Stimulated activated effector memory CD8-positive, alpha-beta T cell treated with anti-CD3 and anti-CD28 coated beads, Interleukin-12 subunit alpha, Interleukin-12 subunit beta, amount 100 ng/mL, for 72 hours (primary cell): ENCODE measurements around the gene LRP1.

Source experiments
- ATAC-seq: fragments of 150-1000 bp; cut with Tn5 transposase; 2 replicates; pipeline ENCODE4 v1.10.0; 2021
- DNase-seq, 2 donors: peaks; one replicate each; pipeline ENCODE4 v3.0.0; 2021 to 2022; ENCODE audit warnings: low spot score in 2 of 2
- H3K27ac Mint-ChIP-seq: one replicate; pipeline ENCODE4 v1.8.0; 2022; ENCODE audit warnings: mild to moderate bottlenecking, mixed read lengths
- H3K36me3 Mint-ChIP-seq: one replicate; pipeline ENCODE4 v1.8.0; 2022; ENCODE audit warnings: mild to moderate bottlenecking, mixed read lengths
- H3K4me1 Mint-ChIP-seq: one replicate; pipeline ENCODE4 v1.8.0; 2022; ENCODE audit warnings: mixed read lengths
- H3K4me3 Mint-ChIP-seq: one replicate; pipeline ENCODE4 v1.8.0; 2022; ENCODE audit warnings: mild to moderate bottlenecking, mixed read lengths
- H3K9me3 Mint-ChIP-seq: one replicate; pipeline ENCODE4 v1.8.0; 2022; ENCODE audit warnings: mixed read lengths

LRP1 gene

DNA sequence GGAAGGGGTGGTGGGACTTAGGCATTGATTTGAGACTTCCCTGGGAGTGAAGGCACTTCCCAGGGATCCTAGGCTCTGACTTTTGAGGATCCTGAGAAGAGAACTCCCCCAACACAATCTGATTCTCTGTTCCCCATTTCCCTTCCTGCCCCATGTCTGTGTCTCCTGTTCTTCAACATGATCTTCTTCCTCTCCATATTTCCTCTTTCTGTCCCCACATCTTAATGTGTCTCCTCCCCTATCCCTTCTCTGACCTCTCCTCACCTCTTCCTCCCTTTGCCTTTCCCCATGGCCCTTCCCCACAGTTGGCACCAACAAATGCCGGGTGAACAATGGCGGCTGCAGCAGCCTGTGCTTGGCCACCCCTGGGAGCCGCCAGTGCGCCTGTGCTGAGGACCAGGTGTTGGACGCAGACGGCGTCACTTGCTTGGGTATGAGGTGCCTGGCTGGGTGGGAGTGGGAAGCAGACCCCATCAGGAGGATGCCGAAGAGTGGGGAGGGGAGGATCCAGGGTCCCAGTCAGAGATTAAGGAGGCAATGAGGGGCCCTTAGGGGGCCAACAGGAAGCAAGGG, 34.4 kb downstream of the LRP1 start:
- H3K9me3 Mint-ChIP-seq: no peaks in the 10 kb centered on the region
- no peak overlapping the region for H3K27ac Mint-ChIP-seq
- ATAC-seq (no peak), DNase-seq (no peak)
- H3K36me3 Mint-ChIP-seq: no peaks in the 10 kb centered on the region
- peaks cover 20% of the 10 kb centered on the region for H3K4me1 Mint-ChIP-seq
- H3K4me3 Mint-ChIP-seq: no peak overlapping the region

DNA sequence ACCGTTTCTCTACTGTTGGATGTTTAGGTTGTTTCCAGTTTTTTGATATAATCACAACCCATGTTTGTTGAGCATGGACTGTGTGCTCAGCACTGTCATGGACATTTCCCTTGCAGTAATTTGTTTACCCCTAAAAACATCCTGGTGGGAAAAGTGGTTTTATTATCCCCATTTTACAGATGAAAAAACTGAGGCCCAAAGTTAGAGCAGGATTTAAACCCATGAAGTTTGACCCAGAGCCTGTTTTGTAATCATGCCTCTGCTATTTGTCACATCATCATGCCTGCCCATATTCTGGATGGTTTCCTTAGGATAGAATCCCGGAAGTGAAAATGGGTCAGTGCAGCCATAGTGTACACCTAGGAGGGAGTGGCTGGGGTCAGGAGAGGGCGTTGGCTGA, 36.2 kb downstream of the LRP1 start:
- H3K9me3 Mint-ChIP-seq: no peaks in the 10 kb centered on the region
- no peaks in the 10 kb centered on the region for H3K36me3 Mint-ChIP-seq
- peaks cover 13% of the 10 kb centered on the region for H3K4me1 Mint-ChIP-seq
- DNase-seq (no peak), ATAC-seq (no peak)
- no peak overlapping the region for H3K4me3 Mint-ChIP-seq
- no peak overlapping the region for H3K27ac Mint-ChIP-seq

DNA sequence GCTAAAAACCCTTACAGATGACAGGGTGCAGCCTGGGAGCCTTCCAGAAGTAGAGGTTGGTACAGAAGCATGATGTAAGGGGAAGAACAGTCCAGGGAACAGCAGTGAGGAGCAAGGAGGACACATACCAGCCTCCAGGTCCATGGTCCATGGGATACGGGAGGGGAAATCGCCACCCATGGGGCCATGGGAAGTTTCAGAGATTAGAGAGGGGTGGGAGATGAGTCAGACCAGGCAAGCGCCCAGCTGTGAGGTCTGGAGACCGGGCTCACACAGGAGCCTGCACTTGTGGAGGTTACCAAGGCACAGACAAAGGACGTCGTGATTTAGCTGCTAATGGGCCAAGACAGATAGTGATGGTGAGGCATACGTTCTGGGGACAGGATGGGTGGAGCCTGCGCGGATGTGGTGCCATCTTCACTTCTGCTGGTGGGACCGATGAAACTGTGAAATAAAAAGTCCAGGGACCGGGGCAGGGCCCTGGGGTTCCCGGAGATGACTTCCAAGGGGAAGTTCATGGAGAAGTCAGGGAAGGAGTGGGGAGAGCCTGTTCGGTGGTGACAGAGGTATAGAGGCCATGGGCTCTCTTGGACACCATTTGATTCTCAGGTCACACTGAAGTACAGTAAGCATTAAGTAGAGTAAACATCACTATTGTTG, 36.8 kb downstream of the LRP1 start:
- Mint-ChIP-seq H3K9me3 (no peaks in the 10 kb centered on the region), H3K4me3 (no peak overlapping the region), H3K36me3 (no peaks in the 10 kb centered on the region), H3K4me1 (peaks cover 13% of the 10 kb centered on the region), H3K27ac (no peak overlapping the region)
- ATAC-seq (no peak), DNase-seq (no peak)

DNA sequence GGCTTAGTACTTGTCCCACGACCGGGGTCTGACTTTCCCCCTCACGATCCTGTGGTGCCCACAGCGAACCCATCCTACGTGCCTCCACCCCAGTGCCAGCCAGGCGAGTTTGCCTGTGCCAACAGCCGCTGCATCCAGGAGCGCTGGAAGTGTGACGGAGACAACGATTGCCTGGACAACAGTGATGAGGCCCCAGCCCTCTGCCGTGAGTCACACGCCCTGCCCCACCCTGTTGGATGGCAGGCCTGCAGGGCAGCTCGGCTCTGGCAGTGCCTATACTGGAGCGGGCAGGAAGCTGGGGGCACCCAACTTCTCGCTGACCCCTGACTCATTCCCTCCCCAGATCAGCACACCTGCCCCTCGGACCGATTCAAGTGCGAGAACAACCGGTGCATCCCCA, 37.5 kb downstream of the LRP1 start:
- ATAC-seq (no peak), DNase-seq (no peak)
- H3K4me1 Mint-ChIP-seq: peaks cover 13% of the 10 kb centered on the region
- H3K36me3 Mint-ChIP-seq: no peaks in the 10 kb centered on the region
- H3K27ac Mint-ChIP-seq: no peak overlapping the region
- H3K9me3 Mint-ChIP-seq: no peaks in the 10 kb centered on the region
- H3K4me3 Mint-ChIP-seq: no peak overlapping the region

DNA sequence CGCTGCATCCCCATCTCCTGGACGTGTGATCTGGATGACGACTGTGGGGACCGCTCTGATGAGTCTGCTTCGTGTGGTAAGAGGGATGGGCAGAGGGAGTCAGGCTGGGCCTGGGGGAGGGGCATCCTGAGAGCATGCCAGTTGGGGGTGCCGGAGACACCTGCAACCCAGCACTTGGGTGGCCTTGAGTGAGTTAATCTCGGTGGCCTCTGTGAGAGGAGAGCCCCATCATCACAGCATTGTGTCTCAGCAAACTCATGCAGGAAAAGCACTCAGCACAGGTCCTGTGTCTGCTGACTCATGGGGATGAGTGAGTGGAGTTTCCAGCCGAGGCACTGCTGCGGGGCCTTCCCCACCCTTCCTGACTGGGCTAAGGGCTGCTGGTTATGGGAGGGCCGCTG, 38.7 kb downstream of the LRP1 start:
- ATAC-seq (peak; percentile 89), DNase-seq (no peak)
- peak overlapping the region; percentile 43 for H3K27ac Mint-ChIP-seq
- H3K4me1 Mint-ChIP-seq: peaks cover 13% of the 10 kb centered on the region
- no peaks in the 10 kb centered on the region for H3K9me3 Mint-ChIP-seq
- no peak overlapping the region for H3K4me3 Mint-ChIP-seq
- no peaks in the 10 kb centered on the region for H3K36me3 Mint-ChIP-seq

DNA sequence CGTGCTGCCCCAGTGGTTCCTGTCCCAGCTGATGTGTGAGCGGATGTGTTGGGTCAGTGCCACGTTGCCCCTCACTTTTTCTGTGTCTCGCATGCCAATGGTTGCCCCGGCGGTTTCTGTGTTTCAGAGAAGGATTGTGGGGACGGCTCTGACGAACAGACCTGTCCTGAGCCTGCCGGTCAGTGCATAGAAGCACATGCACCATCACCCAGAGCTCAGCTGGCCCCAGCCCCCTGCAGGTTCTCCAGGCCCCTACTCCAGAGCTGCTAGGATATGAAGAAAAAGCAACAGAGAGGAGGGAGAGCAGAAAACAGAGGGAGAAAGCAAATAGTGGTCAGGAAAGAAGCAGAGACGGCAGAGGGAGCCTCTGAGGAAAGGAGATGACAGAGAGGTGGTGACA, 39.8 kb downstream of the LRP1 start:
- H3K27ac Mint-ChIP-seq: peak overlapping the region; percentile 43
- no peaks in the 10 kb centered on the region for H3K9me3 Mint-ChIP-seq
- no peaks in the 10 kb centered on the region for H3K36me3 Mint-ChIP-seq
- DNase-seq (no peak), ATAC-seq (no peak)
- no peak overlapping the region for H3K4me3 Mint-ChIP-seq
- peaks cover 15% of the 10 kb centered on the region for H3K4me1 Mint-ChIP-seq

DNA sequence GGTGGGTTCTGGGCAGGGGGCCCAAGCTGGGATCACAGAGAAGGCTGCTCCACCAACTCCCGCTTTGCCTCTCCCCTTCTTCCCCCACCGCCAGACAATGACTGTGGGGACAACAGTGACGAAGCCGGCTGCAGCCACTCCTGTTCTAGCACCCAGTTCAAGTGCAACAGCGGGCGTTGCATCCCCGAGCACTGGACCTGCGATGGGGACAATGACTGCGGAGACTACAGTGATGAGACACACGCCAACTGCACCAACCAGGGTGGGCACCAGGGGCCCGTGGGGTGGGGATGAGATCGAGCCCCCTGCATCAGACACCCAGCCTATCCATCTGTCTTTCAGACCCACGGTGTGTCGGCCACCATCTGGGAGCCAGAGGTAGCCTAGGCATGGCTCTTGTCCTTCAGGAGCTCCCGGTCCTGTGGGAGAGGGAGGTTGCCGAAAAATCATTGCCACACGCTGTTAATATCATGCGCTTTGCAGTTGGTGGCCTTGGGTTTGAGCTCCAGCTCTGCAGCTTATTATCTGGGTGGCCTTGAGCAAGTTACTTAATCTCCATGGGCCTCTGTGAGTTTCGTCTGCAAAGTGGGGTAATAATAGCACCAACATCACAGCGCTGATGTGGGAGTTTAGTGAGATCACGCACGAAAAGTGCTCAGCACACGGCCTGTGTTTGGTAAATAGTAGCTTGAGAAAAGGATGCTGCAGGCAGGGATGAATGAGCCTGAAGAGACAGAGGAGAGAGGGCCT, 40.9 kb downstream of the LRP1 start:
- Mint-ChIP-seq H3K36me3 (no peaks in the 10 kb centered on the region), H3K27ac (no peak overlapping the region), H3K4me1 (peaks cover 18% of the 10 kb centered on the region), H3K4me3 (no peak overlapping the region), H3K9me3 (no peaks in the 10 kb centered on the region)
- DNase-seq (no peak), ATAC-seq (no peak)

DNA sequence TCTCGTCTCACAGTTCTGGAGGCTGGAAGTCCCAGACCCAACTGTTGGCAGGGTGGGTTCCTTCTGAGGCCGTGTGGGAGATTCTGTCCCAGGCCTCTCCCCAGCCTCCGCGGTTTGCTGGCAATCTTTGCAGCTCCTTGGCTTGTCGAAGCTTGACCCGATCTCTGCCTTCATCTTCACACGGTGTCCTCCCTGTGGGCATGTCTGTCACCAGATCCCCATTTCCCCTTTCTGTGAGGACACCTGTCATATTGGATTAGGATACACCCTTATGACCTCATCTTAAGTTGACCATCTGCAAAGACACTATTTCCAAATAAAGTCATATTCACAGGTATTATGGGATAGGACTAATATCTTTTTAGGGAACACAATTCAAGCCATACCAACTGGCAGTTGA, 41.7 kb downstream of the LRP1 start:
- H3K4me1 Mint-ChIP-seq: peaks cover 18% of the 10 kb centered on the region
- no peaks in the 10 kb centered on the region for H3K9me3 Mint-ChIP-seq
- DNase-seq (no peak), ATAC-seq (no peak)
- H3K27ac Mint-ChIP-seq: no peak overlapping the region
- no peaks in the 10 kb centered on the region for H3K36me3 Mint-ChIP-seq
- no peak overlapping the region for H3K4me3 Mint-ChIP-seq

DNA sequence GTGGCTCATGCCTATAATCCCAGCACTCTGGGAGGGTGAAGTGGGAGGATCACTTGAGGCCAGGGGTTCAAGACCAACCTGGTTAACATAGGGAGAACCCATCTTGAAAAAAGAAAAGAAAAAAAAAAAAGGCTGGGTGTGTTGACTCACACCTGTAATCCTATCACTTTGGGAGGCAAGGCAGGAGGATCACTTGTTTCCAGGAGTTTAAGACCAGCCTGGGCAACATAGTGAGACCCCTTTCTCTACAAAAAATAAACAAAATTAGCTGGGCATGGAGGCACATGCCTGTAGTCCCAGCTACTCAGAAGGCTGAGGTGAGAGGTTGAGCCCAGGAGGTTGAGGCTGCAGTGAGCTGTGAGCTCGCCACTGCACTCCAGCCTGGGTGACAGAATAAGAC, 42.1 kb downstream of the LRP1 start:
- Mint-ChIP-seq H3K9me3 (no peaks in the 10 kb centered on the region), H3K4me3 (no peak overlapping the region), H3K4me1 (peaks cover 18% of the 10 kb centered on the region), H3K27ac (no peak overlapping the region), H3K36me3 (no peaks in the 10 kb centered on the region)
- ATAC-seq: no peak
- DNase-seq: no peak

DNA sequence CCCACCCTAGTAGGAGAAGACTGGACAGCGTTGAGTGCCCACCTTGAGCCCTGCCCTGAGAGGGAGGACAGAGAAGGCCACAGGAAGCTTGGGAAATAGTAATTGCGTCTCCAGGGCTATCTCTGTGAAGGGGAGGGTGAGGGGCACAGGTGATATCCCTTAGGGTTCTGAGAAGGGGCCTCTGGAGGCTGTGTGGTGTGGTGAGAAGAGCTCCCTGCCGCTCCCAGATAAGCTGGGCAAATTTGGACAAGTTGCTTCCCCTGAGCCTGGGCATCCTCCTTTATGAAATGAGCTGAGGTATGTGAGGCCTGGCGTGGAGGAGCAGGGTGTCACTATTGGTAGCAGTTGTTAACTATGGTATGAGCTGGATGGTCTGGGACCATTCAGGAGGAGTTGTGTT, 42.6 kb downstream of the LRP1 start:
- H3K4me3 Mint-ChIP-seq: no peak overlapping the region
- no peaks in the 10 kb centered on the region for H3K36me3 Mint-ChIP-seq
- peaks cover 22% of the 10 kb centered on the region for H3K4me1 Mint-ChIP-seq
- no peaks in the 10 kb centered on the region for H3K9me3 Mint-ChIP-seq
- no peak overlapping the region for H3K27ac Mint-ChIP-seq
- DNase-seq: no peak
- ATAC-seq: no peak

DNA sequence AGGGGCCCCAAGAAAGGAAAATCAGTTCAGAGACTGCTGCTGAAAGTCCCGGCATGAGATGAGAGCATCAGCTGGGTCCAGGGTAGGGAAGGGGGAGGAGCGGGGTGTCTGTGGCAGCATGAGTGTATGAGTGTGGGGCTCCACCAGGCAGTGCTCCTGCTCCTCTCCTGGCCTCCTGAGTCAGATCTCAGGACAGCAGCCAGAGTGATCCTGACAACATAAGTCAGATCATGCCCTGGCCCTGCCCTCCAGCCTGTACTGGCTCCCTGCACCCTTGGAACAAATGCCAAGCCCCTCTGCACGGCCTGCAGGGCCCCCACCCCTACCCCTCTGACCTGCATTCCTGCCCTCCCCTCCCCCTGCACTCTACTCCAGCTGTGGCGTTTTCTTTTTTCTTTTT, 43.4 kb downstream of the LRP1 start:
- no peak overlapping the region for H3K27ac Mint-ChIP-seq
- H3K36me3 Mint-ChIP-seq: no peaks in the 10 kb centered on the region
- peaks cover 20% of the 10 kb centered on the region for H3K4me1 Mint-ChIP-seq
- no peaks in the 10 kb centered on the region for H3K9me3 Mint-ChIP-seq
- DNase-seq: no peak
- no peak for ATAC-seq
- H3K4me3 Mint-ChIP-seq: no peak overlapping the region

DNA sequence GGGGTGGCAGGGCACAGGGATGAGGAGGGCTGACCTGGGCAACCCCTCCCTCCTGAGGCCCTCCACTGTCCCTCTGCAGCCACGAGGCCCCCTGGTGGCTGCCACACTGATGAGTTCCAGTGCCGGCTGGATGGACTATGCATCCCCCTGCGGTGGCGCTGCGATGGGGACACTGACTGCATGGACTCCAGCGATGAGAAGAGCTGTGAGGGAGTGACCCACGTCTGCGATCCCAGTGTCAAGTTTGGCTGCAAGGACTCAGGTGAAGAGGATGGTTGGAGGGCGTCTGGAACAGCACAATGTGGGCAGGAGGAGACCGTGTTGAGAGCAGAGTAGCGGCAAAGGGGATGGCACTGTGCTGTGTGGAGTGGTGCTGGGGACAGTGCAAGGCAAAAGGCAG, 44.8 kb downstream of the LRP1 start:
- Mint-ChIP-seq H3K36me3 (no peaks in the 10 kb centered on the region), H3K27ac (peak overlapping the region; percentile 19), H3K4me3 (no peak overlapping the region), H3K4me1 (peaks cover 12% of the 10 kb centered on the region), H3K9me3 (no peaks in the 10 kb centered on the region)
- no peak for DNase-seq
- ATAC-seq: peak; percentile 33

DNA sequence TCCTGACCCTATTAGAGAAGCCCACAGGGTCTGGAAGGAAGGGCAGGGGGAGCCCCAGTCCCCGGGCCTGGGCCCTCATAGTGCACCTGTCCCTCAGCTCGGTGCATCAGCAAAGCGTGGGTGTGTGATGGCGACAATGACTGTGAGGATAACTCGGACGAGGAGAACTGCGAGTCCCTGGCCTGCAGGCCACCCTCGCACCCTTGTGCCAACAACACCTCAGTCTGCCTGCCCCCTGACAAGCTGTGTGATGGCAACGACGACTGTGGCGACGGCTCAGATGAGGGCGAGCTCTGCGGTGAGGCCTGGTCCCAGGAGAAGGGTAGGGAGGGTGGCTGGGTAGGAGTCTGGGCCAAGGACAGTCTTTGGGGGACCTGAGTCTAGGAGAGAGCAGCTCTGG, 45.4 kb downstream of the LRP1 start:
- Mint-ChIP-seq H3K27ac (no peak overlapping the region), H3K4me1 (peaks cover 12% of the 10 kb centered on the region), H3K4me3 (no peak overlapping the region), H3K36me3 (no peaks in the 10 kb centered on the region), H3K9me3 (no peaks in the 10 kb centered on the region)
- ATAC-seq: no peak
- DNase-seq: no peak

DNA sequence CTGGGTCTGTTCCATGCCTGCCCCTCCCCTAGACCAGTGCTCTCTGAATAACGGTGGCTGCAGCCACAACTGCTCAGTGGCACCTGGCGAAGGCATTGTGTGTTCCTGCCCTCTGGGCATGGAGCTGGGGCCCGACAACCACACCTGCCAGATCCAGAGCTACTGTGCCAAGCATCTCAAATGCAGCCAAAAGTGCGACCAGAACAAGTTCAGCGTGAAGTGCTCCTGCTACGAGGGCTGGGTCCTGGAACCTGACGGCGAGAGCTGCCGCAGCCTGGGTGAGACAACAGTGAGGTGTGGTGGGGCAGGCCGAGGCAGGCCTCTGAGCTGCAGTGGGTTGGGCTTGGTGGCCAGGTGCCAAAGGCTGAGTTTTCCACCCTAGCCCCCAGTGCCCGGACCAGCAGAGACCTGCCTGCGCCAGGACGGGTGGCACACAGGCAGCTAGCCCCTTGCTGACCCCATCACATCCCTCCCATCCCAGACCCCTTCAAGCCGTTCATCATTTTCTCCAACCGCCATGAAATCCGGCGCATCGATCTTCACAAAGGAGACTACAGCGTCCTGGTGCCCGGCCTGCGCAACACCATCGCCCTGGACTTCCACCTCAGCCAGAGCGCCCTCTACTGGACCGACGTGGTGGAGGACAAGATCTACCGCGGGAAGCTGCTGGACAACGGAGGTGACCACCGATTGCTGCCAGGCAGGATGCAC, 47.3 kb downstream of the LRP1 start:
- H3K27ac Mint-ChIP-seq: no peak overlapping the region
- ATAC-seq (peak; percentile 31), DNase-seq (peak; percentile 56 to 72)
- H3K36me3 Mint-ChIP-seq: no peaks in the 10 kb centered on the region
- H3K4me1 Mint-ChIP-seq: peaks cover 12% of the 10 kb centered on the region
- no peaks in the 10 kb centered on the region for H3K9me3 Mint-ChIP-seq
- no peak overlapping the region for H3K4me3 Mint-ChIP-seq

DNA sequence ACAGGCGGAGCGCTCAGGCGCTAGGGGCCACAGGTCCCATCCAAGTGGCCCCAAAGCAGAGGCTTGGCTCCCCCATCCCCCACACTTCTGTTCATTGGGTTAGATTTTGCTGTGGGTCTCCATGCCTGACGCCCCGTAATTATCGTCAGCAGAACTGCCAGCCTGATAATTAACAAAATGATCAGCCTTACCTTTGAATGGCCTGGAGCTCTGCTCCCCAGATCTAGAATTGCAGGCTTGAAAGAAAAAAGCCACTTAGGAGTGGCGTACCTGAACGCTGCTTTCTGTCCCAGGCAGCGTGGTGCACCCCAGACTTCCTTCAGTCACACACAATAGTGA, 47.8 kb downstream of the LRP1 start:
- Mint-ChIP-seq H3K4me3 (no peak overlapping the region), H3K9me3 (no peaks in the 10 kb centered on the region), H3K27ac (no peak overlapping the region), H3K36me3 (no peaks in the 10 kb centered on the region), H3K4me1 (peaks cover 12% of the 10 kb centered on the region)
- no peak for ATAC-seq
- DNase-seq: no peak

DNA sequence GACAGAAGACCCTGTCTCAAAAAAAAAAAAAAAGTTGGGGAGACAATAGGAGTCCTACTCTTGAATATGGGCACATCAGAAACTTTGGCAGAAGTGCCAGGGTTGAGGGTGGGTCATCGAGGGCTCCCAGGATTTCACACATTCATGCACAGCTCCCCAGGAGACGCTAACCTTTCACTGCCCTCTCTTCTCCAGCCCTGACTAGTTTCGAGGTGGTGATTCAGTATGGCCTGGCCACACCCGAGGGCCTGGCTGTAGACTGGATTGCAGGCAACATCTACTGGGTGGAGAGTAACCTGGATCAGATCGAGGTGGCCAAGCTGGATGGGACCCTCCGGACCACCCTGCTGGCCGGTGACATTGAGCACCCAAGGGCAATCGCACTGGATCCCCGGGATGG, 48.6 kb downstream of the LRP1 start:
- ATAC-seq (no peak), DNase-seq (no peak)
- Mint-ChIP-seq H3K36me3 (no peaks in the 10 kb centered on the region), H3K27ac (no peak overlapping the region), H3K9me3 (no peaks in the 10 kb centered on the region), H3K4me1 (peaks cover 12% of the 10 kb centered on the region), H3K4me3 (no peak overlapping the region)
